ENCODE results near the gene RASSF3. TPM values are rescaled to one million over a fixed set of nuclear protein-coding genes. Genes with fewer than 3 reads are reported as not detected.
A peak's percentile ranks its signal among the peaks of the same experiment; 100 is the strongest.

The RASSF3 gene
- total and polyA plus RNA-seq, 10 of the 15 experiments (the other 5 are each of a cell fraction or from before 2014, with no cell fraction given): 6.9 to 62.4 (median 30.3) TPM

- TF ChIP-seq NKRF (conservative IDR thresholded peaks at IDR 0.05) (no peak), NFXL1 (IDR thresholded peaks at IDR 0.05; ENCODE audit: borderline replicate concordance) (no peak), RCOR1 (conservative IDR thresholded peaks at IDR 0.05; ENCODE audit: low read depth, low read length) (no peak), SP1 (IDR thresholded peaks at IDR 0.05; ENCODE audit: low read depth, low read length) (no peak), ZZZ3 (IDR thresholded peaks at IDR 0.05; ENCODE audit: control insufficient read depth, insufficient read length, low read depth) (no peak), BRCA1 (IDR thresholded peaks at IDR 0.05; ENCODE audit: low read depth, low read length) (no peak), KDM1A (IDR thresholded peaks at IDR 0.05; ENCODE audit: borderline replicate concordance) (no peak), LARP7 (IDR thresholded peaks at IDR 0.05) (no peak), WRNIP1 (IDR thresholded peaks at IDR 0.05; ENCODE audit: borderline replicate concordance, low read depth, low read length) (no peak), ZNF217 (IDR thresholded peaks at IDR 0.05) (no peak), SREBF1 (IDR thresholded peaks at IDR 0.05; ENCODE audit: low read length) (no peak), CHD1 (IDR thresholded peaks at IDR 0.05; ENCODE audit: low read depth, low read length) (no peak), HDAC2 (IDR thresholded peaks at IDR 0.05) (no peak), ZNF384 (IDR thresholded peaks at IDR 0.05; ENCODE audit: borderline replicate concordance, low read depth, low read length) (peak; percentile 92), NFYA (IDR thresholded peaks at IDR 0.05; ENCODE audit: borderline replicate concordance, low read depth, low read length) (no peak), TCF12 (IDR thresholded peaks at IDR 0.05; ENCODE audit: low read depth, low read length) (no peak), SUPT20H (IDR thresholded peaks at IDR 0.05; ENCODE audit: borderline replicate concordance, control insufficient read depth, low read depth, low read length) (no peak), HCFC1 (IDR thresholded peaks at IDR 0.05; ENCODE audit: low read length) (no peak), NRF1 (conservative IDR thresholded peaks at IDR 0.05; ENCODE audit: low read depth, low read length) (no peak), ATF2 (IDR thresholded peaks at IDR 0.05; ENCODE audit: low read length) (peak; percentile 69), ZNF24 (IDR thresholded peaks at IDR 0.05) (0 out of 2 replicates have a peak, but pooled peaks have one; percentile 37), PRDM15 (CRISPR knock-in tag; IDR thresholded peaks at IDR 0.05) (no peak), E2F8 (IDR thresholded peaks at IDR 0.05; ENCODE audit: low read depth, partially characterized antibody) (peak; percentile 24)
Measured at GRCh38 chr12:64618953-64619590, 8.8 kb downstream of the RASSF3 start (continued).
